C4-2B (cell line): ENCODE results near the gene TMEM30B.

Source experiments
- H3K27ac ChIP-seq: fragments of 450-650 bp; 2 replicates; pipeline ENCODE4 v1.5.1; 2017
- CTCF ChIP-seq: fragments of 450-650 bp; conservative IDR thresholded peaks from 2 replicates; pipeline ENCODE4 v1.5.1; 2017; ENCODE audit warnings: mild to moderate bottlenecking
- ZFX ChIP-seq: fragments of 450-650 bp; IDR thresholded peaks from 2 replicates; pipeline ENCODE4 v1.6.1; 2017

TMEM30B gene

GRCh38 chr14:61323970-61324369 is 42.8 kb upstream of the TMEM30B start:
- TF ChIP-seq ZFX, result no peak
- TF ChIP-seq CTCF, result no peak
- no peak overlapping the region for H3K27ac ChIP-seq

DNA sequence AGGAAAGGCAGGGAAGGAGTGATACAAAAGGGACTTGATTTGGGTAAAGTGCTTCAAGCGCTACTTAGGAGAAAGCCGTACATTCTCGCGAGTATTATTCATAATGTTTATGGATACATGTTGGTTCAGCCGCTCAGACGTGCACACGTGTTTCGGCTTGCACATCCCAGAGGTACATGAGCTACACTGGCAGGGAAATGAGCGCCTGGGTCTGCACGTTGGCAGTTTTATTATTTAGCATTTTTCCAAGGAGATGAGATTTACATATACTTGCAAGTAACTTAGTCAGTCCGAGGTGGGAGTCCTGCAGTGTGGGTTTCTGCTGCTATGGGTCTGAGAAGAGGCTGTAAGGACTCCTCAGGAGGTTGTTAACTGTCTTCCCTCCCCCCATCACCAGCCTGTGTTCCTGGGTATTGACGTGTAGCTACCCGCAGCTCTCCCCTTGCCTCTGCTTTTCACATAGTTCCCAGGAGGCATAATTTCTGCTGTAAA is 41.7 kb upstream of the TMEM30B start:
- TF ChIP-seq ZFX (no peak), CTCF (no peak)
- H3K27ac ChIP-seq, result peak overlapping the region; percentile 80

- peak overlapping the region; percentile 80 for H3K27ac ChIP-seq
- TF ChIP-seq CTCF (no peak), ZFX (no peak)
Observed at GRCh38 chr14:61322011-61322798, 41.1 kb upstream of the TMEM30B start.

DNA sequence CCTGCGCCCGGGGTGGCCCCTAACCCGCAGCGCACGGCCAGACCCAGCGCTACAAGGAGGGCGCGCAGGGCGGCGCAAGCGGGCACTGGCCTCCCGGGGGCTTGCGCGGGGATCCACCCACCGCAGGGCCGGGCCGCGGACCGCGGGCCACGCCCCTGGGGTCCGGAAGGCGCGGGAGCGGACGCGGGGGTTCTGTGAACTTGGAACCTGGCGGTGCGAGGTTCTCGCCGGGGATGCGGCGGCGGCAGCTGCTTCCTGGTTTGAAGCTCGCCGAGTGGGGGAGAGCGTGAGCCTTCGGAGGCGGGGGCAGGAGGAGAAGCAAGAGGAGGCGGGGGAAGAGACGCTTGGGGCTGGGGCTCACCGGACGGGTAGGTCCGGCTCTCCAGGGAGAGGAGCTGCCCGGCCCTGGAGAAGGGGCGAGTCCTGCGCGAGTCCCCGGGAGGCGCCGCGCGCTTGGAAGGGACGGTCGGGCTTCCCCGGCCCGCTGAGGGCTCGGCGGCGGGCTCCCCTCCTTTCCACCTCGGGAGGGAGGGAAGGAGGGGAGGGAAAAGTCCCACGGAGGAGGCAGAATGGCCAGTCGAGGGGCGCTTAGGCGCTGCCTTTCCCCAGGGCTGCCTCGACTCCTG is 40.4 kb upstream of the TMEM30B start, which contains the start of gene PRKCH:
Gene PRKCH (plus strand): TSS at position 195 of the 626 bp plus-strand sequence. CDS start 523 bp downstream, outside the sequence.
- peak within 1 kb of the TSS; percentile 80 for H3K27ac ChIP-seq

DNA sequence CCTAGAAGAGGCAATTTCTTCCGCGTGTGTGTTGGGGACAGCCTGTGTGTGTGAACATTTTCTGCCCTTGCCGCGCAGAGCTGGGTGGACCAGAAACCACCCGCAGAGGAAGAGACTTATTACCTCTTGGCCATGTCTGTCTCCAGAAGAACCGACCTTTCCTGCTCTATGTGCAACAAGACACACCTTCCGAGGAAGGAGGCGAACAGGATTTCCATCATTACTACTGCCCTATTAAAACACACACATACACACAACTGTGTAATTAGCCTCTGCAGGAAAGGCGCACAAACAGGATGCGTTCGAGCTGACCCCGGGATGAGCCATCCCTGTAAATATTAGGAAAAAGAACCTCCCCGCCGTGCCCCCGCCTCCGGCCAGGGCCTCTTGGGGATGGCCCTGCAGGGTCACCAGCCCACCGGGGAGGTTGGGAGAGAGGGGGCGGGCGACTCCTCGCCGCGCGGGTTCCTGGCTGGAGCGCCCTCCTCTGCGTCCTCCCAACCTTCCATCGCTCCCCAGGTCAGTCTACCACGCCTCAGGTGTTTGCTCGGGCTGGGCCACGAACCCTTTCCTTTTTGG is 39.8 kb upstream of the TMEM30B start:
- TF ChIP-seq ZFX (no peak), CTCF (no peak)
- H3K27ac ChIP-seq, result peak overlapping the region; percentile 80

More for the DNA sequence above, 40.4 kb upstream of the TMEM30B start, which contains the start of gene PRKCH:
- no peak; the same call in 1 of the 2 replicates for TF ChIP-seq ZFX
- peak; percentile 56 for TF ChIP-seq CTCF

- peak overlapping the region; percentile 80 for H3K27ac ChIP-seq
Observed at GRCh38 chr14:61320170-61320569, 39.0 kb upstream of the TMEM30B start.

- TF ChIP-seq ZFX, result no peak
- no peak for TF ChIP-seq CTCF
- H3K27ac ChIP-seq, result 0 out of 2 replicates have a peak overlapping the region, but pooled peaks have one; percentile 80
Observed at GRCh38 chr14:61319706-61320105, 38.6 kb upstream of the TMEM30B start.
